22Rv1 (cell line): ENCODE results near the gene RIPOR1.

Source experiments
- ZFX ChIP-seq: fragments of 450-650 bp; IDR thresholded peaks from 2 replicates; pipeline ENCODE4 v1.6.1; 2017; ENCODE audit warnings: antibody characterized with exemption, borderline replicate concordance
- TF ChIP-seq, protein P1 (sequence below): fragments of 450-650 bp; IDR thresholded peaks from 2 replicates; pipeline ENCODE4 v1.5.1; 2017; ENCODE audit warnings: mild to moderate bottlenecking

DNA sequence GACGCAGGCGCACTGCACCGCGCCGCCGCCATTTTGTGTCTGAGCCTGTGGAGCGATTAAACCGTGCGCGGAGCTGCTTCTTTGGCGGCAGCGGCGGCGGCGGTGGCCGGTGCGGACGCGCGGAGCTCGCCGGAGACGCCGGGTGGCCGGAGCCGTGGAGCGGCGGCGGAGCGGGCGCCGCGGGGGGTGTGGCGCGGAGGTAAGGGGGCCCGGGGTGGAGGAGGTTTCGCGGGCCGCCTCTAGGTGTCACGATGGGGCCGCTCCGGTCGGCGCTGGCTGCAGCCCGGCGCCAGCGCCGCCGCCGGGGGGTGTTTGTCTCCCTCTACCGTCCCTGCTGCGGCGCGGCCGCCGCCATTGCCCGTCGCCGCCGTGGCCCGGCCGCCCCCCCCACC lies 33.9 kb downstream of the RIPOR1 start, which contains the start of gene CTCF:
- TF ChIP-seq, protein P1, sequence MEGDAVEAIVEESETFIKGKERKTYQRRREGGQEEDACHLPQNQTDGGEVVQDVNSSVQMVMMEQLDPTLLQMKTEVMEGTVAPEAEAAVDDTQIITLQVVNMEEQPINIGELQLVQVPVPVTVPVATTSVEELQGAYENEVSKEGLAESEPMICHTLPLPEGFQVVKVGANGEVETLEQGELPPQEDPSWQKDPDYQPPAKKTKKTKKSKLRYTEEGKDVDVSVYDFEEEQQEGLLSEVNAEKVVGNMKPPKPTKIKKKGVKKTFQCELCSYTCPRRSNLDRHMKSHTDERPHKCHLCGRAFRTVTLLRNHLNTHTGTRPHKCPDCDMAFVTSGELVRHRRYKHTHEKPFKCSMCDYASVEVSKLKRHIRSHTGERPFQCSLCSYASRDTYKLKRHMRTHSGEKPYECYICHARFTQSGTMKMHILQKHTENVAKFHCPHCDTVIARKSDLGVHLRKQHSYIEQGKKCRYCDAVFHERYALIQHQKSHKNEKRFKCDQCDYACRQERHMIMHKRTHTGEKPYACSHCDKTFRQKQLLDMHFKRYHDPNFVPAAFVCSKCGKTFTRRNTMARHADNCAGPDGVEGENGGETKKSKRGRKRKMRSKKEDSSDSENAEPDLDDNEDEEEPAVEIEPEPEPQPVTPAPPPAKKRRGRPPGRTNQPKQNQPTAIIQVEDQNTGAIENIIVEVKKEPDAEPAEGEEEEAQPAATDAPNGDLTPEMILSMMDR, result peak; percentile 80
- no peak for TF ChIP-seq ZFX
